Measurements from ENCODE around the gene DIPK2B. TPM values are rescaled to one million over a fixed set of nuclear protein-coding genes. Genes with fewer than 3 reads are reported as not detected.

The DIPK2B gene
- total RNA-seq, 2 experiments from 2014 or later = not detected

GRCh38 chrX:45202171-45202570 lies 1.5 kb upstream of the DIPK2B start:
- no peak for DNase-seq (ENCODE audit: low spot score)
- no TSS peak for BruUV-seq (replicated peaks)
- no peaks in the 10 kb centered on the region for H3K79me2 ChIP-seq (ENCODE audit: insufficient read depth, low read depth, low read length)
- intact Hi-C loops (cut with micrococcal nuclease; ENCODE audit: unreplicated experiment) = no loop called here
- H3K9me3 ChIP-seq (ENCODE audit: low read length) = no peaks in the 10 kb centered on the region
- H3K9me2 ChIP-seq (ENCODE audit: insufficient read depth, low read length) = no peaks in the 10 kb centered on the region
- no peaks in the 10 kb centered on the region for H4K20me1 ChIP-seq (ENCODE audit: insufficient read depth, low read length)
- H3K4me2 ChIP-seq (ENCODE audit: low read length) = no peak overlapping the region
- no peaks in the 10 kb centered on the region for H3K36me3 ChIP-seq (ENCODE audit: insufficient read depth, low read length)
- no peaks in the 10 kb centered on the region for H3K4me1 ChIP-seq (ENCODE audit: insufficient read depth, low read length, poor library complexity, severe bottlenecking)
- CTCF ChIA-PET (ENCODE audit: unreplicated experiment) = no interaction called here
- H2AFZ ChIP-seq (ENCODE audit: low read length) = no peak overlapping the region
- TF ChIP-seq CTCF (conservative IDR thresholded peaks at IDR 0.05; ENCODE audit: low read length) (no peak), EZH2phosphoT487 (IDR thresholded peaks at IDR 0.05; ENCODE audit: borderline replicate concordance, low read depth, low read length) (no peak)
- POLR2A ChIA-PET = no interaction called here
- H3K27ac ChIP-seq (ENCODE audit: low read depth, low read length, poor library complexity, severe bottlenecking) = no peak overlapping the region
- H3K4me3 ChIP-seq (ENCODE audit: low read depth, low read length, poor library complexity, severe bottlenecking) = no peak overlapping the region

- H3K9me3 ChIP-seq (ENCODE audit: low read length) = no peaks in the 10 kb centered on the region
- no peaks in the 10 kb centered on the region for H3K79me2 ChIP-seq (ENCODE audit: insufficient read depth, low read depth, low read length)
- no peak for DNase-seq (ENCODE audit: low spot score)
- H3K4me3 ChIP-seq (ENCODE audit: low read depth, low read length, poor library complexity, severe bottlenecking) = no peak overlapping the region
- H3K27ac ChIP-seq (ENCODE audit: low read depth, low read length, poor library complexity, severe bottlenecking) = no peak overlapping the region
- ChIA-PET POLR2A (no interaction called here), CTCF (ENCODE audit: unreplicated experiment) (no interaction called here)
- BruUV-seq (replicated peaks) = no TSS peak
- no peak overlapping the region for H2AFZ ChIP-seq (ENCODE audit: low read length)
- H3K4me2 ChIP-seq (ENCODE audit: low read length) = no peak overlapping the region
- intact Hi-C loops (cut with micrococcal nuclease; ENCODE audit: unreplicated experiment) = no loop called here
- no peaks in the 10 kb centered on the region for H3K4me1 ChIP-seq (ENCODE audit: insufficient read depth, low read length, poor library complexity, severe bottlenecking)
- H3K36me3 ChIP-seq (ENCODE audit: insufficient read depth, low read length) = no peaks in the 10 kb centered on the region
- no peak for TF ChIP-seq EZH2phosphoT487 (IDR thresholded peaks at IDR 0.05; ENCODE audit: borderline replicate concordance, low read depth, low read length)
- no peak for TF ChIP-seq CTCF (conservative IDR thresholded peaks at IDR 0.05; ENCODE audit: low read length)
- H3K9me2 ChIP-seq (ENCODE audit: insufficient read depth, low read length) = no peaks in the 10 kb centered on the region
- H4K20me1 ChIP-seq (ENCODE audit: insufficient read depth, low read length) = no peaks in the 10 kb centered on the region
These were observed 2.0 kb downstream of the DIPK2B start for GRCh38 chrX:45198706-45199105.

DNA sequence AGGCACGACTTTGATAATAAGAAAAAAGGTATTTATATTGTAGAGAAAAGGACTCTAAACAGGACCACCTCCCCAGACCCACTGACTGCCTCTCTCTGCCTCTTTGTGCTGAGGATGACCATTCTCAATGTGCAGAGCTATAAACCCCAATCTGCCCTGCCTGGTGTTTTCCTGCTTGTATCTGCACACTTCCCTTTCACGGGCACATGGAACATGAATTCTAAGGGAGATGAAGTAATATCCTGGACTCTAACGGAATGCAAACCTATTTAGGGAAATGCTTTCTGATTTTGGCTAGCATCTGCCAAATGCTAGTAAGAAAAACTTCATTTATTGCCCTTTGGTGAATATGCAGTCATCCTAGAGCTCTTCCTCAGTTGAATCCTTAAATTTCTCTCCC lies 2.4 kb downstream of the DIPK2B start:
- no TSS peak for BruUV-seq (replicated peaks)
- ChIA-PET CTCF (ENCODE audit: unreplicated experiment) (no interaction called here), POLR2A (no interaction called here)
- intact Hi-C loops (cut with micrococcal nuclease; ENCODE audit: unreplicated experiment) = no loop called here
- no peak overlapping the region for H3K4me3 ChIP-seq (ENCODE audit: low read depth, low read length, poor library complexity, severe bottlenecking)
- no peaks in the 10 kb centered on the region for H3K79me2 ChIP-seq (ENCODE audit: insufficient read depth, low read depth, low read length)
- H3K9me2 ChIP-seq (ENCODE audit: insufficient read depth, low read length) = no peaks in the 10 kb centered on the region
- H3K27ac ChIP-seq (ENCODE audit: low read depth, low read length, poor library complexity, severe bottlenecking) = no peak overlapping the region
- no peaks in the 10 kb centered on the region for H3K9me3 ChIP-seq (ENCODE audit: low read length)
- H3K36me3 ChIP-seq (ENCODE audit: insufficient read depth, low read length) = no peaks in the 10 kb centered on the region
- H2AFZ ChIP-seq (ENCODE audit: low read length) = no peak overlapping the region
- H4K20me1 ChIP-seq (ENCODE audit: insufficient read depth, low read length) = no peaks in the 10 kb centered on the region
- no peak for TF ChIP-seq CTCF (conservative IDR thresholded peaks at IDR 0.05; ENCODE audit: low read length)
- no peak for TF ChIP-seq EZH2phosphoT487 (IDR thresholded peaks at IDR 0.05; ENCODE audit: borderline replicate concordance, low read depth, low read length)
- no peak overlapping the region for H3K4me2 ChIP-seq (ENCODE audit: low read length)
- no peaks in the 10 kb centered on the region for H3K4me1 ChIP-seq (ENCODE audit: insufficient read depth, low read length, poor library complexity, severe bottlenecking)
- no peak for DNase-seq (ENCODE audit: low spot score)

Measured in OCI-LY7 (cell line).